A549 (cell line): ENCODE results near the gene TUBA4B. TPM values are rescaled to one million over a fixed set of nuclear protein-coding genes. Genes with fewer than 3 reads are reported as not detected.
A peak's percentile ranks its signal among the peaks of the same experiment; 100 is the strongest.

ENCODE experiments used
- ATAC-seq, 2 experiments: fragments of 200-7000 bp in 1 of 2; fragments of >200 bp in 1 of 2; cut with Nextera tagmentation in 1 of 2; cut with Tn5 transposase in 1 of 2; 3 replicates each; pipeline versions ENCODE4 v1.8.0 to v1.9.1; 2018 to 2020; ENCODE audit warnings: mild to moderate bottlenecking in 1 of 2, moderate library complexity in 1 of 2
- CTCF ChIA-PET: fragments of 300-600 bp; sonication (Branson Sonifier 250); formaldehyde crosslinking; extraction: SDS; loops from one replicate; lab custom pipeline; 2021; ENCODE audit warnings: antibody characterized with exemption, inconsistent platforms; lab: Yijun Ruan, JAX
- POLR2A ChIA-PET: fragments of 350-600 bp; formaldehyde crosslinking; extraction: SDS; loops from one replicate; lab custom pipeline; 2021; ENCODE audit warnings: antibody characterized with exemption, inconsistent platforms; lab: Yijun Ruan, JAX
- DNase-seq, 2 experiments: peaks; one replicate each; pipeline versions ENCODE4 v3.0.0 to v3.0.0-alpha.2; 2011 to 2016; ENCODE audit warnings: low read depth in 1 of 2, low spot score in 1 of 2
- FAIRE-seq: peaks from 2 replicates; lab custom pipeline; 2011; peaks lifted over from hg19 to GRCh38; lab: Jason Lieb, UNC
- H3K27ac ChIP-seq, 2 experiments: fragments of >200 bp; sonication (Bioruptor Twin); formaldehyde crosslinking; 3 replicates each; pipeline ENCODE4 v1.5.1; 2016 to 2017
- H3K4me1 ChIP-seq: fragments of >200 bp; sonication (Bioruptor Twin); formaldehyde crosslinking; 3 replicates; pipeline ENCODE4 v1.6.1; 2016
- H3K4me2 ChIP-seq: fragments of >200 bp; sonication (Bioruptor Twin); formaldehyde crosslinking; 3 replicates; pipeline ENCODE4 v1.6.1; 2016
- H3K4me3 ChIP-seq: fragments of >200 bp; sonication (Bioruptor Twin); formaldehyde crosslinking; 3 replicates; pipeline ENCODE4 v1.5.1; 2016
- H3K9me3 ChIP-seq: fragments of >200 bp; sonication (Bioruptor Twin); formaldehyde crosslinking; 3 replicates; pipeline ENCODE4 v1.6.1; 2016
- BHLHE40 ChIP-seq: IDR thresholded peaks from 2 replicates; pipeline ENCODE4 v1.6.1; 2012; ENCODE audit warnings: low read depth, low read length, inconsistent platforms
- CBX8 ChIP-seq: fragments of 200-600 bp; sonication (generic); IDR thresholded peaks from 2 replicates; pipeline ENCODE4 v1.6.1; 2016
- CHD4 ChIP-seq: fragments of 200-600 bp; sonication (generic); IDR thresholded peaks from 2 replicates; pipeline ENCODE4 v1.6.1; 2016; ENCODE audit warnings: antibody characterized with exemption, mild to moderate bottlenecking, borderline replicate concordance
- CTCF ChIP-seq: fragments of >200 bp; sonication (Bioruptor Twin); formaldehyde crosslinking; IDR thresholded peaks from 3 replicates; pipeline ENCODE4 v1.5.1; 2016
- EHF ChIP-seq: fragments of 250-450 bp; sonication (Bioruptor Pico); IDR thresholded peaks from 2 replicates; pipeline ENCODE4 v1.5.0; 2020; ENCODE audit warnings: mild to moderate bottlenecking
- ELK1 ChIP-seq: fragments of 150-350 bp; IDR thresholded peaks from 2 replicates; pipeline ENCODE4 v1.6.1; 2014; ENCODE audit warnings: low read depth, mild to moderate bottlenecking, low read length
- ESRRA ChIP-seq: fragments of 150-350 bp; IDR thresholded peaks from 2 replicates; pipeline ENCODE4 v1.6.1; 2014; ENCODE audit warnings: mild to moderate bottlenecking, low read length, borderline replicate concordance
- FOSB ChIP-seq: fragments of 250-450 bp; sonication (Bioruptor Pico); IDR thresholded peaks from 2 replicates; pipeline ENCODE4 v1.5.0; 2020; ENCODE audit warnings: mild to moderate bottlenecking, moderate library complexity
- FOSL2 ChIP-seq, 2 experiments: fragments of 450-650 bp in 1 of 2; fragments of >200 bp in 1 of 2; sonication (Bioruptor Twin) in 1 of 2; formaldehyde crosslinking; IDR thresholded peaks; 2 replicates each; pipeline versions ENCODE4 v1.5.0 to v1.6.1; 2016 to 2020; ENCODE audit warnings: mild to moderate bottlenecking in 1 of 2, moderate library complexity in 1 of 2
- GATA3 ChIP-seq: IDR thresholded peaks from 2 replicates; pipeline ENCODE4 v1.6.1; 2012; ENCODE audit warnings: borderline replicate concordance
- HEYL ChIP-seq: fragments of 250-450 bp; sonication (Bioruptor Pico); IDR thresholded peaks from 2 replicates; pipeline ENCODE4 v1.8.0; 2021; ENCODE audit warnings: mild to moderate bottlenecking, moderate library complexity
- HMGXB4 ChIP-seq: fragments of 250-450 bp; sonication (Bioruptor Pico); IDR thresholded peaks from 2 replicates; pipeline ENCODE4 v1.5.0; 2021; ENCODE audit warnings: mild to moderate bottlenecking, moderate library complexity, borderline replicate concordance
- HOXA7 ChIP-seq: fragments of 250-450 bp; sonication (Bioruptor Pico); IDR thresholded peaks from 2 replicates; pipeline ENCODE4 v1.5.0; 2020; ENCODE audit warnings: mild to moderate bottlenecking, moderate library complexity
- HOXB13 ChIP-seq: fragments of 250-450 bp; sonication (Bioruptor Pico); IDR thresholded peaks from 2 replicates; pipeline ENCODE4 v1.5.0; 2020; ENCODE audit warnings: low read depth, mild to moderate bottlenecking, moderate library complexity
- HOXB5 ChIP-seq: fragments of 250-450 bp; sonication (Bioruptor Pico); IDR thresholded peaks from 2 replicates; pipeline ENCODE4 v1.5.0; 2020; ENCODE audit warnings: mild to moderate bottlenecking, moderate library complexity
- JUNB ChIP-seq: fragments of >200 bp; sonication (Bioruptor Twin); formaldehyde crosslinking; IDR thresholded peaks from 2 replicates; pipeline ENCODE4 v1.6.1; 2016
- MAFK ChIP-seq: fragments of 450-650 bp; IDR thresholded peaks from 2 replicates; pipeline ENCODE4 v1.6.1; 2014; ENCODE audit not compliant: partially characterized antibody
- MAX ChIP-seq: IDR thresholded peaks from 2 replicates; pipeline ENCODE4 v1.6.1; 2012
- PBX3 ChIP-seq: IDR thresholded peaks from 2 replicates; pipeline ENCODE4 v1.6.1; 2012
- PHF8 ChIP-seq: fragments of 200-600 bp; sonication (generic); IDR thresholded peaks from 2 replicates; pipeline ENCODE4 v1.6.1; 2016; ENCODE audit warnings: low read depth, mild to moderate bottlenecking, antibody characterized with exemption, moderate library complexity, borderline replicate concordance
- RCOR1 ChIP-seq: fragments of 150-350 bp; IDR thresholded peaks from 2 replicates; pipeline ENCODE4 v1.6.1; 2014; ENCODE audit warnings: antibody characterized with exemption, low read length, low read depth
- RFX5 ChIP-seq: fragments of 450-650 bp; IDR thresholded peaks from 2 replicates; pipeline ENCODE4 v1.7.1; 2014; ENCODE audit warnings: antibody characterized with exemption, mild to moderate bottlenecking, moderate library complexity
- SREBF2 ChIP-seq: fragments of 450-650 bp; IDR thresholded peaks from 2 replicates; pipeline ENCODE4 v1.6.1; 2014; ENCODE audit warnings: mild to moderate bottlenecking, moderate library complexity
- TFCP2L1 ChIP-seq: fragments of 250-450 bp; sonication (Bioruptor Pico); IDR thresholded peaks from 2 replicates; pipeline ENCODE4 v1.5.0; 2021; ENCODE audit warnings: mild to moderate bottlenecking
- USF2 ChIP-seq: fragments of 450-650 bp; IDR thresholded peaks from 2 replicates; pipeline ENCODE4 v1.6.1; 2014; ENCODE audit warnings: antibody characterized with exemption
- ZC3H11A ChIP-seq: fragments of 450-650 bp; IDR thresholded peaks from 2 replicates; pipeline ENCODE4 v1.6.1; 2014; ENCODE audit warnings: antibody characterized with exemption, mild to moderate bottlenecking
- ZFP36 ChIP-seq: fragments of 450-650 bp; IDR thresholded peaks from 2 replicates; pipeline ENCODE4 v1.6.1; 2014; ENCODE audit warnings: borderline replicate concordance; ENCODE audit not compliant: partially characterized antibody
- ZNF302 ChIP-seq: fragments of 250-450 bp; sonication (Bioruptor Pico); IDR thresholded peaks from 2 replicates; pipeline ENCODE4 v1.9.0; 2021; ENCODE audit warnings: inconsistent platforms, mild to moderate bottlenecking, moderate library complexity
- WGBS: methylation state at CpG from one replicate; pipeline ENCODE4 v1.1.6; 2017; ENCODE audit errors: missing lambda C conversion rate; 5-methylcytosine and 5-hydroxymethylcytosine counted together
- polyA plus RNA-seq, 4 experiments: library from polyadenylated mRNA; depleted of rRNA in 3 of 4; stranded (reverse); fragments of >200 nt; fragmentation: RNase III in 1 of 4; extraction: RNeasy Plus Mini Kit Qiagen cat#74134 plus additional on column Dnase treatment in 1 of 4; gene quantifications; 2 replicates in 3 of 4; 3 replicates in 1 of 4; pipeline ENCODE4 v1.2.3, GENCODE V29; 2011 to 2017

Gene TUBA4B
- polyA plus RNA-seq, 2 of the 4 experiments (the other 2 are of a cell fraction), result 0.71 to 0.94 TPM

- TF ChIP-seq FOSL2 (IDR thresholded peaks at IDR 0.05) (no peak), FOSL2 (CRISPR knock-in tag; IDR thresholded peaks at IDR 0.05) (peak; percentile 41), EHF (CRISPR knock-in tag) (no peak), CBX8 (no peak), HEYL (CRISPR knock-in tag) (no peak), TFCP2L1 (CRISPR knock-in tag) (no peak), ZNF302 (CRISPR knock-in tag) (no peak), MAFK (peak; percentile 33), ZC3H11A (no peak), HOXB13 (CRISPR knock-in tag) (no peak), ESRRA (no peak), CHD4 (no peak), PBX3 (no peak; the same call in 1 of the 2 replicates), HOXB5 (CRISPR knock-in tag) (no peak; the same call in 1 of the 2 replicates), BHLHE40 (no peak), PHF8 (no peak; the same call in 1 of the 2 replicates), SREBF2 (no peak)
These were observed at the start of gene TUBA4B (continued) for GRCh38 chr2:219252900-219253752.

- DNase-seq (no peak), ATAC-seq (no peak), FAIRE-seq (no peak)
- no peak overlapping the region for H3K4me3 ChIP-seq
- H3K9me3 ChIP-seq, result peaks cover 3% of the 10 kb centered on the region; the same call in 1 of the 3 replicates
- TF ChIP-seq RFX5 (no peak), USF2 (no peak), FOSB (no peak), ZFP36 (no peak), JUNB (no peak), HOXA7 (CRISPR knock-in tag) (no peak), HMGXB4 (CRISPR knock-in tag) (no peak), ESRRA (no peak), ZNF302 (CRISPR knock-in tag) (no peak), CHD4 (no peak), GATA3 (no peak), RCOR1 (no peak), CTCF (no peak), ELK1 (no peak), FOSL2 (IDR thresholded peaks at IDR 0.05) (no peak), FOSL2 (CRISPR knock-in tag; IDR thresholded peaks at IDR 0.05) (no peak), MAX (no peak)
- 70% methylated on average over 7 of the region's 7 CpGs for WGBS
- H3K4me1 ChIP-seq, result peaks cover 16% of the 10 kb centered on the region
- H3K4me2 ChIP-seq, result no peak overlapping the region
- ChIA-PET POLR2A (no interaction called here), CTCF (interaction anchor here (1.7 to 2.4 kb wide), 3 partner anchors 45 to 94 kb away, joined by 6 to 8 read pairs (median 8); no protein-coding TSS in a partner anchor)
- no peak overlapping the region for H3K27ac ChIP-seq
These were observed 48.4 kb upstream of the TUBA4B start for GRCh38 chr2:219204425-219205164.
